HTERT RPE-1 (cell line): Measurements from ENCODE around the gene WDFY4.

Experiments
- in situ Hi-C: fragments of 300-500 bp; cut with MboI; formaldehyde crosslinking; loops from 4 replicates; pipeline ENCODE4 v1.14.3; 2020; ENCODE audit warnings: low sequenced_read_pairs

The WDFY4 gene

DNA sequence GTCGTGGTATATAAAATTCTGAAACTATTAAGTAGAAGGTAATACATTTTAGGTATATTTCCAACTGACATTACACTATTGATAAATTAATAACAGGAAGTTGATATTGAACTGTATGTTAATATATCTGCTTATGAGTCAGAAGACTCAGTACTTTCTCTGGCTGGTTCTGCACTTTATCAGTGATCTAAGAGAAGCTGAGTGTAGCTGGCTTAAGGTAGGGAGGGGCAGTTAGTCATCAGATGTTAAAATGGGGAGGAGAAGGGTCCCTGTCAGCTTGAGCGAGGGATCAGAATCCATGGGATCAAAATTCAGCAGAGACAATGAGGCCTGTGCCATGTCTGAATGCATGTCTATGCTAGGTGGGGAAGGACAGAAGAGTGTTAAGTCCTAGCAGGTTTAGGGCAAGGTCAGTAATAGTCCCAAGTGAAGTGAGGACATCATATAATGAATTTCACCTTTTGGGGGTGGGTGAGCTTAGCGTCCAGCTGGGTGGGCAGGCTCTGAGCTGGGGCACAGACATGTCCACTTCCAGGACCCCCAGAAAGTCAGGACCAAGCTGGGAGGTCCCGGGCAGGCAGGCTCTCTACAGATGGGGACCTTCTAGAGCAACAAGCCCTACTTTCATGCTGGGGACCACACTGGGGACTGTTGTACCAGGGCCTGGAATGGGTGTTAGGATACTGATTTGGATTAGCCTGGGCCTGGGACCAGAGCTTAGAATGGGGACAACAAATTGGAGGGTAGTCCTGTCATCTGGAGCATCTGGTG, 82.9 kb downstream of the WDFY4 start:
- in situ Hi-C loops = no loop called here

DNA sequence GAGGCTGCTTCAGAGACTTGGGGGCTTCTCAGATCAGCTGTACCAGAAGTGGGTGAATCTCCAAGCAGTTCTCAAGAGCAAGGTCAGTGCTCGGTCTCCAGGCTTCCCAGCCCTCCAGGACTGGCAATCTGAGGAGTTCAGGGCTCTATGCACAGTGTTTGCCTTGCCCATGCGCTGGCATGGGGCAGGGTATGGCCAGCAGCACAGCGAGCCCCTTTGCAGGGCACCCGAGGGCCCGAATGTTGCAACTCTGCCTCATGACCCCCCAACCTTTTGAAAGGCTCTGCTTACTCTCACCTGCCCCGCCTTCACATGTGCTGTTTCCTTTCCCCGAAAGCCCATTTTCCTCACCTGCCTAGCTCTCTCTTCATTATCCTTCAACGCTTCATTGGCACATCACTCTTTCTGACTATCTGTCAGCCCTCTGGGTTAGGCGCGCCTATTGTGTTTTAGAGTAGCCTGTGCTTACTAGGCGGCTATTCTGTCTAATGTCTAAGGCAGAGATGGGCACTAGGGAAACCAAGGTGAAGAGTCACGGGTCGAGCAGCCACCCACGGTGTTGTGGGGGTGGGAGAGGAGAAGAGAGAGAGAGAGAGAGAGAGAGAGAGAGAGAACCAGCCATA, 83.6 kb downstream of the WDFY4 start:
- in situ Hi-C loops = no loop called here

DNA sequence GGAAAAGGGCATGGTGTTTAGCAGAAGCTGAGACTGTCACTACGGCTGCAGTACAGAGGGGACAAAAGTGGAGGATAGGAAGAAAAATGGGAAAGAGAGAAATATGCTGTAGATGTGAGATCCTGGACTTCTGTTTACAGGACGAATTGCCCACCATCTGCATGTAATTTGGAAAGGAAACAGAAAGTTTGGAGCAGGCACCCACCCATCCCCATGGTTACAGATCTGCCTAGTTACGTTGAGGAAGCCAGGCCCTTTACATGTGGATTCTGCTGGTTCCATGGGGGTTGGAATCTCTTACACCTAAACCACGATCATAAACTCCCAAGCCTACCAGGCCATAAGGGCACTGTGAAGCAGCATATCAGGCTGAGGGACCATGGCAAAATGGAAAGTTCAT, 84.3 kb downstream of the WDFY4 start:
- in situ Hi-C loops = no loop called here

DNA sequence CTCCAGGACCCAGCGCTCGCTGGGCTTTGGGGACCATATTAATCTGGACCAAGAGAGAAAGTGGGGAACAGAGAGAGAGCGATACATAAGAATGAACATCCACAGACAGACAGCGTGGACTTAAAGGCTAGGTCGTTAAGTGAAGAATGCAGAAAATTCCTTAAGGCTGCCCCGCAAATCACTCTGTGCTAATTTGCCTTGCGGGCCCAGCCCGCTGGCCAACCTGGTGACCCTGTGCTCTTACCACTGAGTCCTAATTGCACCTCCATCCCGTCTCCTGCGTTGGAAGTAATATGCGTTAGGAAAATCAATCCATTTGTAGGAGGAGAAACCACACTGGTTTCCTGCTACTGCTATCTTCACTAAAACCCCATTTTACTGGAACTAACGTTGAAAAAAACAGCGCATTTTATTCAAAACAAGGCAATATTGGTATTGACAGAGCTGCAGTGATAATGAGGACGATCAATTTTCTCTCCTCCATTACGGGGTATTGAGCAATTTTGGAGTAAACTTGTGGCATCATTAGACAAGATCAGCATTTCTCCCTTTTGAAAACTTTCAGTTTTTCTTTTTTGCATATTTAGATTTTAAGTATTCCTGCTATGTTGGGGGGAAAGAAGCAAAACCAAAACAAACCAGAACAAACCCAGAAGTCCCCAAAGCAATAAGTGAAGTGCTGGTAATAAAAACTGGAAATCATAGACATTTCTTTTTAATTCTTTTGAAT, 85.2 kb downstream of the WDFY4 start:
- in situ Hi-C loops = no loop called here

DNA sequence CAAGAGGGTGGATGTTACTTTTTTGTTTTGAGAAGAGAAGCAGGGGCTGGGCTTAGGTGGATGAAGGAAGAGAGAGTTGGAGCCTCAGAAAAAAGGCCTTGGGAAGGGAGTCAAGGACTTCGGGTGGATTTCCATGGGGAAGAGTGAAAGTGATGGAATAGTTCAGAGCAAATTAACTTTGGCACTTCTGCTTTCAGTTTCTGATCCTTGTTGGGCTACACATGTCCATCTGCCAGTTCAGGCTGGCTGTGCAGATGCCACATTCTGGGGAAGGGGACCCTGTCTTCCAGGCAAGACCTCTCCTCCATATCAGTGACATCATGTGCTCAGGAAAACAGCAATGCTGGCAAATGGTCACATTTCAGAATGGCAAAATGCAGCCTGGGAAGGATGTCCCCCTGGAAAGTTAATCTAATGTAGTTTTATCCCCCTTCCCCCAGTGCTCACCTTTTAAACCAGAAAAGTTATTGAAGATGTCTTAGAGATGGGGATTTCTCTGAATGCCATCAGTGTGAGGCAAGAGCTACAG, 86.0 kb downstream of the WDFY4 start:
- in situ Hi-C loops = no loop called here

DNA sequence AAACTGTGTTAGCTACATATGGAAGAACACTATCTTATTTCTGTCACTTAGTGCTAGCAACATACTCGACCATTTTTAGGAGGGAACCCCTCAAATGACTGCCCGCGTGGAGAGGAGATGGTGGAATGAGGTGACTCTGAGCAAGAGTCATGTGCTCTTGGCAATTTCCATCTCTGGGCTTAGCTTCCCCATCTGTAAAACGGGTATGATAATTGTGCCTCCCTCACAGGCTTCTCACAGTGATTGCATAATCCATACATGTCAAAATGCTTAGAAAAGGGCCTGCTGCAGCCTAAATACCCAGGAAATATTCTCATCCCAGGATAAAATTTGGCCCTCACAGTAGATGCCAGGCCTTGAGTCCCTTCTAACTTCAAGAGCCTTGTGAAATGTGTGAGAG, 86.6 kb downstream of the WDFY4 start:
- in situ Hi-C loops = no loop called here

DNA sequence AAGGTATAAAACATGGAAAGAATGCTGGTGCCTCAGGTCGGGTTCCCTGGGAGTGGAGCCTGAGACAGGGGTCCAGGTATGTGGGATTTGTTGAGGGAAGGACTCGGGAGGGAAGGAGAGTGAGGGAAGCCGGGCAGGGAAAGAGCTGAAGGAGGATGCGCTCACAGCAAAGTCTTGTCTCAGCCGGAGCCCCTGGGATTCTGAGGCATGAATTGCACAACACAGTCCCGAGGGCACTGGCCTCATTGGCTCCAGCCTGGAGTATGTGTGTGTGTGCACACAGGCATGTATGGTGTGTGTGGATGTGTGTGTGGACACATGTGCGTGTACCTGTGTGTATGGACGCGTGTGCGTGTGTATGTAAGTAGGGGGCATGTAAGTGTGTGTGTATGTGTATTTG, 87.4 kb downstream of the WDFY4 start:
- in situ Hi-C loops = no loop called here

DNA sequence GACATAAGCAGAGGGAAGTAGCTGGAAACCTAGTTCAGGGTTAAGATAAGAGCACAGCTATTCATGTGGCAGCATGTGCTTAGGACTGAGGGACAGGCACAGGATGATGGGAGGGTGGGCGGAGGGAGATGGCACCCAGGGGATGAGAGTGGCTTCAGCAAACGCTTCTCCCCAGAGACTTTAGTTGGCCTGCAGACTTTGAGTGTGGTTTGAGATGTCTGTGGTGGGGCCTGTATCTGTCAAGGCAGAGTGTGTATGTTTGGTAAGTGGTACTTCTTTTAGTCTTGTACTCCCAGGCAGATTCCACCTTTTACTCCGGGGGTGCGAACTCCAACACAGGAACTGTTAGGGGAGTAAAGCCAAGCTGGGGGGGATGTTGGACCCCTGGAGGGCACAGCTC, 88.9 kb downstream of the WDFY4 start:
- in situ Hi-C loops = no loop called here

DNA sequence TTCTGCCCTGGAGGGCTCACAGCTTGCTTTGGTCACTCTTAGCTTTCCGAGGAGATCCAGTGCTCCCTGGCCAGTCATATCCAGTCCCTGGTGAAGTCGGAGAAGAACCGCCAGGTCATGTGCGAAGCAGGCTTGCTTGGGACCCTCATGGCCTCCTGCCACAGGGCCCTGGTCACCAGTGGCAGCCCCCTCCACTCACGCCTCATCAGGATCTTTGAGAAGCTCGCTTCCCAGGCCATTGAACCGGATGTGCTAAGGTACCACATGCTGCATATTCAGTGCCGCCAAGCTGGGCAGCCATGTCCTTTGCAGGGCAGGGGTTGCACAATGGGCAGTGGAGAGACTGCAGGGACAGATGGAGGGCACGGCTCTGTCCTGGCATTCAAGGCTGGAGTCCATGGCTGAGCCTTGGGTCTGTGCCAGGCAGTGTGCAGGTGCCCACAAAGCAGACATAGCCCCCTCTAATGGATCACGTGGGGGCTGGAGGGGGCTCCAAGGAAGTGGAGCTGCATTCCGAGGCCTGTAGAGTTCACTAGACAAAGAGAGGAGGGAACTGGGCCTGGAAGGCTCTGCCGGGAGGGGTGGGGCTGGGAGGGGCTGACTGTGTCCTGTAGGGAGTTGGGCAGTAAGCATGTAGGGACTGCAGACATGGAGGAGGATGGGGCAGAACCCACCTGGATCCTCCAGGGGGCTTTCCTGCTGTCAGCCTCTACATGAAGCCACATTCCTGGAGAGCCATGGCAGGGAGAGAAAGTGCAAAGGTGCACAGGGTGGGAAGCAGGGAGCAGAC, 89.9 kb downstream of the WDFY4 start:
- in situ Hi-C loops = no loop called here

DNA sequence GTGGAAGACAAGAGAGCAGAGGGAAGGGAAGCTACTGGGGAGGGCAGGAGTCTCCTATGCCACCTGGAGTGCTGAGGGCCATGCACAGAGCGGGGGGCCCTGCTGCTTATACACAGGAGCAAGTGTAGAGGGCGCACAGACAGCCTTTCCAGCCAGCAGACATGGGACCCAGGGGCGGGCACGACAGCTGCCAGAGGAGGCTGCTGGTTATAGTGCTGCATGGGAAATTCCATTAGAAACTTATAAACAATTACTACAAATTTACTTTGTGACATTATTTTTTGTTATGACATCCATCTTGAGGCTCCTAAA, 90.5 kb downstream of the WDFY4 start:
- in situ Hi-C loops = no loop called here

DNA sequence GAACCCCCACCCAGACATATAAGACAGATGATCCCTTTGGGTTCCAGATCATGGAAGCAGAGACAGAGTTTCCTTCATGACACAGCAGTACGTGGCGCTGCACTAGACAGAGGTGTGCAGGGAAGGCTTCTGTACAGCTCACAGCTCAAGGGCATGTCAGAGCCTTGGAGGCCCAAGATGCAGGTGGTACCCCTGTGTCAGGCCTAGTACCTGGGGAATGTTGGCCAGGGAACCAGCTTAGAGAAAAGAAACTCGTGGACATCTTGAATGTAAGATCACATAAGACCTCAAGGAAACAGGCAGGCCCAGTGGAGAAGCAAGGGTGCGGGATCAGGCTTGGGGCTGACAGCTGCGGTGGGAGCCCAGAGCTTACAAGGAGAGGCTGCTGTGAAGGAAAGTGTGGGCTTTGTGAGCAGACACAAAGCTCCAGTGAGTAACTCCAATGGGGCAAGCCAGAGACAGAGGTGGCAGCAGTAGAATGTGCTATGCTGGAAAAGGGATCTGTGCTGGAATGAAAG, 91.4 kb downstream of the WDFY4 start:
- in situ Hi-C loops = no loop called here

DNA sequence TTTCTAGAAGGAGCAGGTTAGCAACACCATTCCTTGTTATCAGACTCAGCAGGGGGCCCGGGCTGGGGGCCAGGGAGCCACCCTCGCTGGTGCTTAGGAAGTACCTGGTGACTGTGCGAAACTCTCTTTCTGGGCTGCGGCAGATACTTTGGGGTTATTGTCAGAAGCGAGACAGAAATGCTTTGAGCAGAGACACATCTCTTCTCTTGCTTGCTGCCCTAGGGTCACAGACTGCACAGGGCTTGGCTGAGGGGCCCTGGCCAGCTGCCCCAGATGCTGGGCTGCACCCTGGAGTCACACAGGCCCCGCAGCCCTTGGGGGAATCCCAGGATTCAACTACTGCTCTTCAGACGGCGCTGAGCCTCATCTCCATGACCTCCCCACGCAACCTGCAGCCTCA, 91.9 kb downstream of the WDFY4 start:
- in situ Hi-C loops = no loop called here

DNA sequence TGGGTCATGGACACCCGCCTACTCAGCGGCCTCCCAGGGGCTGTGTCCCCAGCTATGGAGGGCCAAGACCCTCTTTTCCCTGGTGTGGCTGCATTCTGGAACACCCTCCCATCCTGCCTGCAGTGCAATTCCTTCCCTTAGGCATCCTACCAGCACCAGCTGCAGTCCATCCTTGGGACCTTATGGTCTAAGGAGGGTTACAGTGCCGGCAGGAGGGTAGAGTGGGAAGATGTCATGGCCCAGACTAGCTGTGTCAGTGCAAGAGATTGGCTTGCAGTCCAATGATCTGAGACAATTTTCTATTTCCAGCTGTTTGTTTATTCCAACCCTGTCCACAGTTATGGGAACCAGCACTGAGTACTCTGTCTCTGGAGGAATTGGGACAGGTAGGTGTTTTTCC, 92.4 kb downstream of the WDFY4 start:
- in situ Hi-C loops = no loop called here

DNA sequence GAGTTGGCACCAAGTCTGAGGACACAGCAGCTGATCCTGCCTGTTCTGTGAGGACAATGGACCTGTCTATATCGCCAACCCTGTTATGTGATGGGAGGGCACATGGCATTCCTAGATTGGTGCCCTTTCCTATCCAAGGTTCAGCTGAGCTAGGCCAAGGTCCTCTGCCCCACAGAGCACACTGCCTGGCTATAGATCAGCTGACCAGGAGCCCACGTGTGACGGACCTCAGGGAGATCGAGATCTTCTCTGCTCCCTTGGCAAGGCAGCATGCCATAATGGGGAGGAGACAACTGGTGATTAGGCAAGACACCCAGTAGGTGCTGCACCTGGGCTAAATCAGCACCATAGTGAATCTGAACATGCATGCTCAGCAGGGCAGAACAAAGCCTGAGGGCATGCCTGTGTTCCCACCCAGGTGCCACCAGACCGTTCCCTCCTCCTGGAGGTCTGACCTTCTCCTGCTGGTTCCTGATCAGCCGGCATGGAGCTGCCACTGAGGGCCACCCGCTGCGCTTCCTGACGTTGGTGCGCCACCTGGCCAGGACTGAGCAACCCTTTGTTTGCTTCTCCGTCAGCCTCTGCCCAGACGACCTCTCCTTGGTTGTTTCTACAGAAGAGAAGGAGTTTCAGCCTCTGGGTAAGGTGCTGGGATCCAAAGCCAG, 93.7 kb downstream of the WDFY4 start:
- in situ Hi-C loops = no loop called here

DNA sequence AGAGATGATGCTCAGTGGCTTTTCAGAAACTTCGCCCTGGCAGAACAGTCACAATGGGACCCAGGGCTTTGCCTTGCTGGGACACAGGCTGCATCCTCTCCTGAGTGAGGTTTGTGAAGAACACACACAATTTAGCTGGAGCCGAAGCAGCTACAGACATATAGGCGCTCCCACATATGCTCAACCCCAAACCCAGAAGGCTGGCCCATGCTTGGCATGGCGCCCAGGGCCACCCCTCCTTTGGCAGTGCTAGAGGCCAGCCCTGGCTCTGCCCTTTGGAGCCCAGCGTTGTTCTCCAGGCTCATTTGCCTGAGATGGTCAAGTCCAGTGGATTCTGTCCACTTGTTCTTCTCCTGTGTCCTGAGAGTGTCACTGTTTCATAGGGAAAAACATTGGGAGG, 94.4 kb downstream of the WDFY4 start:
- in situ Hi-C loops = no loop called here

DNA sequence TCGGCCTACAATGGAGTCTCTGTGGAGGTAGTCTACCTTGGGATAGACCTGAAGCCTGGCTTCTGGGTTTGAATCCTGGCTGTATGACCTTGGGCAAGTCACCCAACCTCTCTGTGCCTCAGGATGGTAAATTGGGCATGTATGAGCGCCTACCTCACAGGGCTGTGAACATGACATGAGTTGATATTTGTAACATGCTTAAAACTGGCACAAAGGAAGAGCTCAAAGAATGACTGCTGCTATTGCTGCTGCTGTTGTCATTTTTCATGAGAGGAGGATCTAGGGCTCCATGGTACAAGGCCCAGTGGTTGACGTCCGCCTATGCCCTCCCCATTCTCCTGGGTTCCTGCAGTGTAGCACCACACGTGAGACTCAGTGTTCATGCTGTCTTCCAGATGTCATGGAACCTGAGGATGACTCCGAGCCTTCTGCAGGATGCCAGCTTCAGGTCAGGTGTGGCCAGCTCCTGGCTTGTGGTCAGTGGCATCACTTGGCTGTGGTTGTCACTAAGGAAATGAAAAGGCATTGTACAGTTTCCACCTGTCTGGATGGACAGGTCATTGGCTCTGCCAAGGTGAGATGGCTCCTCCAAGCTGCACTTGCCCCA, 95.0 kb downstream of the WDFY4 start:
- in situ Hi-C loops = no loop called here

DNA sequence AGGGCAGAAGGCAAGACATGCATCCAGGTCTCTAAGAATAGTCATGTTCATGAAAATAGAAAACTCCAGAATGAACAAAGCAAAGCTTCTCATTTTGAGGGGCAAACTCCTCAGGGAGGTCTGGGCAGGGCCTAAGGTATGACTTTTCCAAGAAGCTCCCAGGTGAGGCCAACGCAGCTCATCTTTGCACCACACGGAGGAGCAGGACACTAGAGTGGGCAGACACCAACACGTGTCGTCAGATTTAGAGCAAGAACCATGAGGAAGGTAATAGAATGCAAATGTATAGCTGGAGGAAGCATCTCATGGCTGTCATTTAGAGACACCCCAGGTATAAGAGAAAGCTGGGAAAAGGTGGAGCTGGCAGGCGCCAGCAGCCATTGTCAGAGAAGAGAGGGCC, 95.7 kb downstream of the WDFY4 start:
- in situ Hi-C loops = no loop called here

DNA sequence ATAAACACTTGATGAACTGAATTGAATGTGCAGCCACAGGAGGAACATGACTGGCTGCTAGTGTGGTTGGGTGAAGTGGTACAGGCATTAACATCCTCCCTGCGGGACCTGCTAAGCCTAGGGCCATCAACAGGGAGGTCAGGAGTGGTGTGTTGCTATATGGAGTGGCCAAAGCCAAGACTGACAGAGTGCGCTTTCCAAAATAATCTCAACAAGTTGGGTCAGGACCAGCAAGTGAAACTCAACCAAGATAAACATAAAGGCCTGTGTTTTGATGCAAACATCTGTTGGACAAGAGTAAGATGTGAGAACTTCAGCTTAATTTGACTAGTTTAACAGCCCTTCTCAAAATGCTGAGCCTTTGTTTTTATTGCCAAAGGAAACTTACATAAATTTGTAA, 97.7 kb downstream of the WDFY4 start:
- in situ Hi-C loops = no loop called here

DNA sequence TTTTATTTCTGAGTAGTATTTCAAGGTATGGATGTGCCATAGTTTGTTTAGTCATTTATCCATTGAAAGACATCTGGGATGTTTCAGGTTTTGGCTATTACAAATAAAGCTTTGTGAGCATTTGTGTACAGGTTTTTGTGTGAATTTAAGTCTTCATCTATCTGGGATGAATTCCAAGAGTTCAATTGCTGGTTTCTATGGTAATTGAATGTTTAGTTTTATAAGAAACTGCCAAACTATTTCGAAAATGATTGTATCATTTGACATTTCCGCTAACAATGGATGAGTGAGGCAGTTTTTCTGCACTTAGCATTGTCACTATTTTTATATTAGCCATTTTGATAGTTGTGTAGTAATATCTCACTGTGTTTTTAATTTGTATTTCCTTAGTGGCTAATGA, 99.4 kb downstream of the WDFY4 start:
- in situ Hi-C loops = no loop called here

DNA sequence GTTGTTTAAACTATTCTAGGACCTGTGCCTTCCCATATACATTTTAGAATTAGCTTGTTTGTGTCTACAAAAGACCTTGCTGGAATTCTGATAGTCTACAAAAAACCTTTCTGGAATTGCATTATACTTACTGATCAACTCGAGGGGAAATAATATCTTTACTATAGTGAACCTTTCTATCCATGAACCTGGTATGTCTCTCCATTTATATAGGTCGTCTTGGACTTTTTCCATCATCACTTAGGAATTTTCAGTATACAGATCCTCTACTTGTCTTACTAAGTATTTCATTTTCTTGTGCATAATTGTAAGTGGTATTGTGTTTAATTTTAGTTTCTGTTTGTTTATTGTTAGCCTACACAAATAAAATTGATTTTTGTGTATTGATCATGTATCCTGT, 101.1 kb downstream of the WDFY4 start:
- in situ Hi-C loops = no loop called here
